Bronchial epithelial cell (primary cell): ENCODE data around the gene FARS2. TPM values are rescaled to one million over a fixed set of nuclear protein-coding genes. Genes with fewer than 3 reads are reported as not detected.
A peak's percentile ranks its signal among the peaks of the same experiment; 100 is the strongest.

ENCODE experiments used
- DNase-seq: peaks from one replicate; pipeline ENCODE4 v3.0.0-alpha.2; 2010; ENCODE audit warnings: low read depth
- FAIRE-seq: peaks from 2 replicates; lab custom pipeline; 2011; peaks lifted over from hg19 to GRCh38; lab: Jason Lieb, UNC
- H3K27me3 ChIP-seq: 2 replicates; pipeline ENCODE4 v1.5.1; 2011; ENCODE audit warnings: low read length; ENCODE audit not compliant: control insufficient read depth, insufficient read depth
- H3K36me3 ChIP-seq: 2 replicates; pipeline ENCODE4 v1.5.1; 2011; ENCODE audit warnings: low read length; ENCODE audit not compliant: control insufficient read depth, insufficient read depth
- H3K4me3 ChIP-seq: 2 replicates; pipeline ENCODE4 v1.5.1; 2011; ENCODE audit warnings: mild to moderate bottlenecking, low read depth, low read length, control low read depth
- total RNA-seq: library from RNA; depleted of rRNA; stranded (reverse); fragments of >200 nt; gene quantifications from 2 replicates; pipeline ENCODE4 v1.2.1, GENCODE V29; 2014
- TF ChIP-seq, protein P1 (sequence below): IDR thresholded peaks from 2 replicates; pipeline ENCODE4 v1.5.1; 2011; ENCODE audit warnings: mild to moderate bottlenecking, moderate library complexity, low read length, control low read depth, inconsistent platforms; ENCODE audit not compliant: insufficient read depth, severe bottlenecking

The FARS2 gene
- total RNA-seq, 1 donor from 2014 or later, result 27.4 TPM

DNA sequence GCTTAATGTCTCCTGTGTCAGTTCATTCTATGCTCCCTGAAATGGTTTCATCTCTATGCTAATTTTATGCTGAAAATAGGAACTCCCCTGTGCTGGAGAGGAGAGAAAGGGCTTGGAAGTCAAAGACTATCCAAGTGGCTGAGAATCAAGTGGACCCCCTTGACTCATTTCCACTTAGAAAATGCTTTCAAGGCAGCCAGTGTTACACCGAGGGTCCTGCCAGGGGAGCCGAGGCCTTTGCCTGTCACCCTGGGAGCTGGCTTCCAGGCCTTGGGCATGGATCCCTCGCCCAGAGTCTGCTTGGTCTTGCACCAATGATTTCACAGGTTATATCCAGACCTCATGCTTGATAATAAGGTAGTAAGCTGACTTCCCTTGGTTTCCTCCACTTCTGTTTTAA, 402.8 kb downstream of the FARS2 start:
- H3K36me3 ChIP-seq, result no peaks in the 10 kb centered on the region
- H3K4me3 ChIP-seq, result no peak overlapping the region
- H3K27me3 ChIP-seq, result no peaks in the 10 kb centered on the region
- no peak for DNase-seq
- TF ChIP-seq, protein P1, sequence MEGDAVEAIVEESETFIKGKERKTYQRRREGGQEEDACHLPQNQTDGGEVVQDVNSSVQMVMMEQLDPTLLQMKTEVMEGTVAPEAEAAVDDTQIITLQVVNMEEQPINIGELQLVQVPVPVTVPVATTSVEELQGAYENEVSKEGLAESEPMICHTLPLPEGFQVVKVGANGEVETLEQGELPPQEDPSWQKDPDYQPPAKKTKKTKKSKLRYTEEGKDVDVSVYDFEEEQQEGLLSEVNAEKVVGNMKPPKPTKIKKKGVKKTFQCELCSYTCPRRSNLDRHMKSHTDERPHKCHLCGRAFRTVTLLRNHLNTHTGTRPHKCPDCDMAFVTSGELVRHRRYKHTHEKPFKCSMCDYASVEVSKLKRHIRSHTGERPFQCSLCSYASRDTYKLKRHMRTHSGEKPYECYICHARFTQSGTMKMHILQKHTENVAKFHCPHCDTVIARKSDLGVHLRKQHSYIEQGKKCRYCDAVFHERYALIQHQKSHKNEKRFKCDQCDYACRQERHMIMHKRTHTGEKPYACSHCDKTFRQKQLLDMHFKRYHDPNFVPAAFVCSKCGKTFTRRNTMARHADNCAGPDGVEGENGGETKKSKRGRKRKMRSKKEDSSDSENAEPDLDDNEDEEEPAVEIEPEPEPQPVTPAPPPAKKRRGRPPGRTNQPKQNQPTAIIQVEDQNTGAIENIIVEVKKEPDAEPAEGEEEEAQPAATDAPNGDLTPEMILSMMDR, result no peak
- no peak for FAIRE-seq

DNA sequence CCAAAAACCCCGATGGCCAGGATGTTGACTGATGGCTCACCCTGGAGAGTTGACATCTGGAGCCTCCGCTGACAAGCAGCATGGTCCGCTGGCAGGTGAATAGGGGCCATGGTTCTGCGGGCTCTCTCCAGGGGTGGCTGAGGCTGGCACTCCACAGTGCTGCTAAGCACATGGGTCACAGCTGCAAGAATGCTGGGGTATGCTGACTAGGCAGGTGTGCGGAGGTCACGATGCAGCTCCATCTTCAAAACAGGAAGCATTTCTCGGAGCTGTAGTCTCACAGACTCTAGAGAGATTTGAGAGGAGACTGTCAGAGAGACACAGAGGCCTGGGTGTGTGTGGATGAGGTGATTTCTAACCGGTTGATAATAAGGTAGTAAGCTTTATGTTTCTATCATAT, 403.9 kb downstream of the FARS2 start:
- Histone ChIP-seq H3K27me3 (no peaks in the 10 kb centered on the region), H3K4me3 (no peak overlapping the region), H3K36me3 (no peaks in the 10 kb centered on the region)
- DNase-seq (no peak), FAIRE-seq (no peak)
- TF ChIP-seq, protein P1, result no peak

DNA sequence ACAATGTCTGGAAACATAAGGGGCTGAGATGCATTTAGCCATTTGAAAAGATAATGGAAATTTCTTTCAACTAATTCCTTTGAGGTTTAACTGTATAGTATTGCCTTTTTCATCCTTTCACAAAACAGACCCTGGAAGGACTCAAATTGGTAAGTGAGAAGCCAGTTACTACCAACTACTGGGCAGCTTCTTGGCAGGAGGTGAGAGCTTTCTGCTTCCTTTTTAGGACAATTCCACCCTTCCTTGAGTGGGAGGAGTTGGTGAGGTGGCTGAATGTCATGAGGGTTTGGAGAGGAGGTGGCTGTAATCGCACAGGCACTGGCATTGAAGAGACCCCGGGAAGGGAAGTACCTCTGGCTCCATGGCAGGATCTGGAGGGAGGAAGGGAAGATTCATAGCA, 404.4 kb downstream of the FARS2 start:
- Histone ChIP-seq H3K4me3 (no peak overlapping the region), H3K36me3 (no peaks in the 10 kb centered on the region), H3K27me3 (no peaks in the 10 kb centered on the region)
- FAIRE-seq (no peak), DNase-seq (no peak)
- TF ChIP-seq, protein P1, result no peak

DNA sequence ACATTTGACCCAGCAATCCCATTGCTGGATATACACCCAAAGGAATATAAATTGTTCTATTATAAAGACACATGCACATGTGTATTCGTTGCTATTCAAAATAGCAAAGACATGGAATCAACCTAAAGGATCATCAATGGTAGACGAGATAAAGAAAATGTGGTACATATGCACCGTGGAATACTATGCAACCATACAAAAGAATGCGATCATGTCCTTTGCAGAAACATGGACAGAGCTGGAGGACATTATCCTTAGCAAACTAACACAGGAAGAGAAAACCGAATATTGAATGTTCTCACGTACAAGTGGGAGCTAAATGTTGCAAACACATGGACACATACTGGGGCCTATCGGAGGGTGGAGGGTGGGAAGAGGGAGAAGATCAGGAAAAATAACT, 405.4 kb downstream of the FARS2 start:
- no peak overlapping the region for H3K4me3 ChIP-seq
- DNase-seq, result no peak
- TF ChIP-seq, protein P1, result no peak
- H3K27me3 ChIP-seq, result no peaks in the 10 kb centered on the region
- FAIRE-seq, result no peak
- no peaks in the 10 kb centered on the region for H3K36me3 ChIP-seq

DNA sequence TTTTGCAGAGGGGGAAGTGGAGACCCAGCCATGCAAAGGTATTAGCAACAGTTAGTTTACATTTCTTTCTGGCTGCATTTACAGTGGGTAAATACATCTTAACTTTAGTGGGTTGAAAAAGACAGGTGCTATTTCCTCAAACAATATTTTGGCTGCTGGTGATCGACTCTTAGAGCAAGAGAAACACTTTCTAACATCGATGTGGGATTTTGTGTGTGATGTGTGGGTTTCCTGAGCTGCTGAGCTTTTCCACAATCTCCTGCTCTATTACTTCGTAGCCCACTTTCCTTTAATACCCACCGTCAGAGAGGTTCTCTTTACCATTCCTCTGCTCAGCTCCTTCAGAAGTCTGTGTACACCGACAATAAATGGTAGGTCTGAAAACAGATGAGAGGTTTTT, 406.4 kb downstream of the FARS2 start:
- no peak overlapping the region for H3K4me3 ChIP-seq
- DNase-seq (no peak), FAIRE-seq (no peak)
- H3K36me3 ChIP-seq, result no peaks in the 10 kb centered on the region
- TF ChIP-seq, protein P1, result no peak
- no peaks in the 10 kb centered on the region for H3K27me3 ChIP-seq

DNA sequence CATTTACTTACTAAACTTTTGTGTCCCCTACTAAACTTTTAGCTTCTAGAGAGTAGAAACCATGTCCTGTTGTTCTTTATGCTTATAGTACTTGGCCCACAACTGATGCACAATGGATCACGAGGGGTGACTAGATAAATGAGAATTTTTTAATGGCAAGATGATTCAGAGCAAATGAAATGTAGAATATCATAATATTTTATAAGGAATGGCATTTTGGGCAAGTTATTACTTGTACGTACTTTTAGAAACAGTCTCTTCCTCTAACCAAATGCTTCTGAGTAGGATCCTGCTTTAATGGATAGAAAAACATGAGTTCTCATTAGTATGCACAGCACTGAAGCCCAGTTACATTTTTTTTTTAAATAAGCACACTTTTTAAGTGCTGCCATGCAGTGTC, 409.1 kb downstream of the FARS2 start:
- FAIRE-seq, result no peak
- Histone ChIP-seq H3K4me3 (no peak overlapping the region), H3K27me3 (no peaks in the 10 kb centered on the region), H3K36me3 (no peaks in the 10 kb centered on the region)
- peak; percentile 81 for DNase-seq
- TF ChIP-seq, protein P1, result no peak
